PFSK-1 (cell line): ENCODE results near the gene ST6GAL2.

Experiments used
- FOXP2 ChIP-seq: optimal IDR thresholded peaks from 2 replicates; pipeline ENCODE3; 2011; ENCODE audit warnings: borderline replicate concordance, control low read depth, inconsistent platforms; ENCODE audit not compliant: insufficient read depth; ENCODE audit errors: extremely low read length, extremely low read depth
- POLR2AphosphoS5 ChIP-seq: IDR thresholded peaks from 2 replicates; pipeline ENCODE4 v1.6.1; 2012; ENCODE audit warnings: low read depth, mild to moderate bottlenecking, control low read depth, low read length, moderate library complexity
- SIN3A ChIP-seq: IDR thresholded peaks from 2 replicates; pipeline ENCODE4 v1.6.1; 2012; ENCODE audit warnings: mild to moderate bottlenecking, low read length, moderate library complexity, borderline replicate concordance; ENCODE audit not compliant: insufficient read depth
- TAF1 ChIP-seq: IDR thresholded peaks from 2 replicates; pipeline ENCODE4 v1.6.1; 2012; ENCODE audit warnings: low read length, control low read depth, borderline replicate concordance; ENCODE audit not compliant: insufficient read depth
- TF ChIP-seq, protein P1 (sequence below), 2 experiments: IDR thresholded peaks; 2 replicates each; pipeline versions ENCODE4 v1.6.1 to v1.8.0; 2011 to 2012; ENCODE audit warnings: low read depth in 2 of 2, low read length in 2 of 2, control low read depth in 1 of 2, inconsistent platforms in 1 of 2, mild to moderate bottlenecking in 1 of 2, moderate library complexity in 1 of 2; ENCODE audit not compliant: insufficient read depth in 1 of 2

ST6GAL2 gene

DNA sequence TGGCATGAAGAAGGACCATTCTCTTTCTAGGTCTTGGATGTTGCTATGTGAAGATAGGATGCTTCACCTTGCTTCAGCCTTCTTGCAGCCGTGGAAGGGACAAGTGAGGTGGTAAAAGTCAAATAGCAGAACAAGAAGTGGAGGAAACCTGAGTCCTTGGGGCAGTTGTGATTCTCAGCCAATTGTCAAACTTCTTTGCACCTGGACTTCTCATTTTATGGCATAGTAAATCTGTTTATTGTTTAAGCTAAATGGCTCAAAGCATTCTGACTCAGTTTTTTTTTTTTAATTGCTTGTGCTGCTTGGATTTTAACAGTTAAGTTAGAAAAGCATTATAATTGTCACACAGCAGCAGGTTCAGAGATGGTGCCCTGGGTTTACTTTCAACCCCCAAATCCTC lies 33.0 kb upstream of the ST6GAL2 start:
- no peak for TF ChIP-seq POLR2AphosphoS5
- no peak for TF ChIP-seq FOXP2
- TF ChIP-seq TAF1: no peak
- no peak for TF ChIP-seq SIN3A
- TF ChIP-seq, protein P1, sequence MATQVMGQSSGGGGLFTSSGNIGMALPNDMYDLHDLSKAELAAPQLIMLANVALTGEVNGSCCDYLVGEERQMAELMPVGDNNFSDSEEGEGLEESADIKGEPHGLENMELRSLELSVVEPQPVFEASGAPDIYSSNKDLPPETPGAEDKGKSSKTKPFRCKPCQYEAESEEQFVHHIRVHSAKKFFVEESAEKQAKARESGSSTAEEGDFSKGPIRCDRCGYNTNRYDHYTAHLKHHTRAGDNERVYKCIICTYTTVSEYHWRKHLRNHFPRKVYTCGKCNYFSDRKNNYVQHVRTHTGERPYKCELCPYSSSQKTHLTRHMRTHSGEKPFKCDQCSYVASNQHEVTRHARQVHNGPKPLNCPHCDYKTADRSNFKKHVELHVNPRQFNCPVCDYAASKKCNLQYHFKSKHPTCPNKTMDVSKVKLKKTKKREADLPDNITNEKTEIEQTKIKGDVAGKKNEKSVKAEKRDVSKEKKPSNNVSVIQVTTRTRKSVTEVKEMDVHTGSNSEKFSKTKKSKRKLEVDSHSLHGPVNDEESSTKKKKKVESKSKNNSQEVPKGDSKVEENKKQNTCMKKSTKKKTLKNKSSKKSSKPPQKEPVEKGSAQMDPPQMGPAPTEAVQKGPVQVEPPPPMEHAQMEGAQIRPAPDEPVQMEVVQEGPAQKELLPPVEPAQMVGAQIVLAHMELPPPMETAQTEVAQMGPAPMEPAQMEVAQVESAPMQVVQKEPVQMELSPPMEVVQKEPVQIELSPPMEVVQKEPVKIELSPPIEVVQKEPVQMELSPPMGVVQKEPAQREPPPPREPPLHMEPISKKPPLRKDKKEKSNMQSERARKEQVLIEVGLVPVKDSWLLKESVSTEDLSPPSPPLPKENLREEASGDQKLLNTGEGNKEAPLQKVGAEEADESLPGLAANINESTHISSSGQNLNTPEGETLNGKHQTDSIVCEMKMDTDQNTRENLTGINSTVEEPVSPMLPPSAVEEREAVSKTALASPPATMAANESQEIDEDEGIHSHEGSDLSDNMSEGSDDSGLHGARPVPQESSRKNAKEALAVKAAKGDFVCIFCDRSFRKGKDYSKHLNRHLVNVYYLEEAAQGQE (IDR thresholded peaks at IDR 0.05; ENCODE audit: insufficient read depth in 1 of 2, low read depth in 2 of 2, low read length in 2 of 2): no peak

DNA sequence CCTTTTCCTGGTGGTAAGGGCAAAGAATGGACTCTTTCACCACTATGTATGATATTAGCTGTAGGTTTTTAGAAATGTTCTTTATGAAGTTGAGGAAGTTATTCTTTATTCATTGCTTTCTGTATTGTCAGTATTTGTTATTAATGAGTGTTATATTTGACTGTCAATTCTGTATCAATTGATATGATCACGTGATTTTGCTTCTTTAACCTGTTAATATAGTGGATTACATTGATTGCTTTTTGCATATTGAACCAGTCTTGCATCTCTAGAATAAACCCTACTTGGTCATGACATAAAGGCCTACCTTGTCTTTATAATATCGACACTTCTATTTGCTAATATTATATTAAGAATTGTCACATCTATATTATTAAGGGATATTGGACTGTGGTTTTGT lies 18.3 kb upstream of the ST6GAL2 start:
- TF ChIP-seq POLR2AphosphoS5 (no peak), FOXP2 (no peak), SIN3A (no peak), TAF1 (no peak)
- TF ChIP-seq, protein P1 (IDR thresholded peaks at IDR 0.05; ENCODE audit: insufficient read depth in 1 of 2, low read depth in 2 of 2, low read length in 2 of 2): no peak

DNA sequence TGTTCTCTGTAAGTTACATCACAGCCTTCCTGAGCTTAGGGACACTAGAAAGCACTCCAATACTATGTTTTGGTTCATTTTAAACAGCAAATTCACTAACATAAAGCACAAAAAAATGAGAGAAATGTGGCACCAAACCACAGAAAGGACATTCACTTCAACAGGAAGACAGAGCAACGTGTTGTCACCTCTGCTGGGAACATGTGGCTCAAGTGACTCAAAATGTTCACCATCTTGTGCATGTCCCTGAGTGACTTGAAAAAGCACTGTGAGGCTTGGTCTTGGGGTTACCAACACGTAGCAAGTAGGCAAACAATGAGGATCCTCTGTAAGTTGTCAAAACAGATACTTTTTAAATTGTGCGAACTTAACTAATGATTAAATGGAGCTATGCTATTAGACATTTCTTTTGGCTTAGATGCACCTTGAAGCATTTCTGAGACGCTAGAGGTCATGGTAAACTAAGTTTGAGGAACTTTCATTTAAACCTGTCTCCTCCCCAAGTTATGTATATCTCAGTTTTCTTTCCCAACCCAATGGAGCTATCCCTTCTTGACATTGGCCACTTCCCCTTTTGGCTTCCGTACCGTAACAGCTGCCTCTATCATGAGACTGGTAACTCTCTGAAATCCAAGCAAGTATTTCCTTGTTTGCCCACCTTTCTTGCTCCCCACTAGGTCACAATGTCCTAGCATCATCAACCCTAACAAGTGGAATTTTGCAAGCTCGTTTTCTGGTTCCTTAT lies 14.0 kb upstream of the ST6GAL2 start:
- TF ChIP-seq FOXP2 (no peak), SIN3A (no peak), POLR2AphosphoS5 (no peak), TAF1 (no peak)
- TF ChIP-seq, protein P1 (IDR thresholded peaks at IDR 0.05; ENCODE audit: insufficient read depth in 1 of 2, low read depth in 2 of 2, low read length in 2 of 2): no peak

DNA sequence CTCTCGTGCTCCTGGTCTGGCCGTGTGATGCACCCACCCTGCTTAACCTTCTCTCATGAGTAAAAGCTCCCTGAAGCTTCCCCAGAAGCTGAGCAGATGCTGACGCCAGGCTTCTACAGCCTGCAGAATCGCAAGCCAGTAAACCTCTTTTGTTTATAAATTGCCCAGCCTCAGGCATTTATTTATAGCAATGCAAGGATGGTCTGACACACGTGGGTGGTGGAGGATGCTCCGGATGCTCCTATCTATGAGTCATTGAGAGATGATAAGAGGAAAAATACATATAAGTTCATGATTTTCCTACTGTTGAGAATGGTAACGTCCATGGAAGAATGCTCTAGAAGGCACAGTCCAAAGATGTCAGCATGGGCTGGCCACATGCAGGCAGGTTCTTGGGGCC lies 8.6 kb upstream of the ST6GAL2 start:
- no peak for TF ChIP-seq SIN3A
- TF ChIP-seq, protein P1 (IDR thresholded peaks at IDR 0.05; ENCODE audit: insufficient read depth in 1 of 2, low read depth in 2 of 2, low read length in 2 of 2): no peak
- no peak for TF ChIP-seq FOXP2
